Adrenal gland (tissue), 12 donors: ENCODE results near the gene NOX5. TPM values are rescaled to one million over a fixed set of nuclear protein-coding genes. Genes with fewer than 3 reads are reported as not detected.
A peak's percentile ranks its signal among the peaks of the same experiment; 100 is the strongest.

Experiments
- DNase-seq, 7 donors: peaks; one replicate each; pipeline ENCODE4 v3.0.0-alpha.2; 2019 to 2020
- H3K27ac ChIP-seq, 5 donors: fragments of 200-600 bp; sonication (generic) in 4 of 5; 1 replicate in 3 of 5; 2 replicates in 2 of 5; pipeline versions ENCODE4 v1.5.1 to v1.8.0; 2016 to 2020; ENCODE audit warnings: mild to moderate bottlenecking in 1 of 5
- H3K27me3 ChIP-seq: fragments of 200-600 bp; 2 replicates; pipeline ENCODE4 v1.8.0; 2021
- H3K36me3 ChIP-seq, 2 donors: fragments of 200-600 bp; replicated peaks in 1 of 2; 1 replicate in 1 of 2; 2 replicates in 1 of 2; pipeline versions ENCODE4 v1.5.1 to v1.8.0; 2018 to 2022
- H3K4me1 ChIP-seq, 2 donors: fragments of 200-600 bp; replicated peaks in 1 of 2; 1 replicate in 1 of 2; 2 replicates in 1 of 2; pipeline versions ENCODE4 v1.5.1 to v1.8.0; 2018 to 2021
- H3K4me3 ChIP-seq, 4 donors: fragments of 200-600 bp; sonication (generic) in 3 of 4; one replicate each; pipeline ENCODE4 v1.5.1; 2016 to 2018
- H3K9me3 ChIP-seq, 3 donors: fragments of 200-600 bp; sonication (generic) in 1 of 3; replicated peaks in 1 of 3; 1 replicate in 2 of 3; 2 replicates in 1 of 3; pipeline versions ENCODE4 v1.5.1 to v1.8.0; 2016 to 2021
- CTCF ChIP-seq, 6 experiments: fragments of 450-650 bp in 4 of 6; fragments of 200-600 bp in 2 of 6; sonication (generic) in 1 of 6; IDR thresholded peaks; 1 replicate in 5 of 6; 2 replicates in 1 of 6; pipeline versions ENCODE4 v1.5.1 to v1.8.0; 2016 to 2021; ENCODE audit warnings: antibody characterized with exemption in 6 of 6, mild to moderate bottlenecking in 2 of 6, moderate library complexity in 1 of 6
- POLR2A ChIP-seq, 2 donors: fragments of 450-650 bp; IDR thresholded peaks; one replicate each; pipeline ENCODE4 v1.6.1; 2017; ENCODE audit warnings: antibody characterized with exemption in 2 of 2, mild to moderate bottlenecking in 2 of 2, moderate library complexity in 1 of 2
- WGBS, 4 donors: extraction: QIAGEN DNeasy Blood & Tissue Kit in 2 of 4; methylation state at CpG; one replicate each; pipeline versions ENCODE4 v1.1.5 to v1.1.7; 2013 to 2017; 5-methylcytosine and 5-hydroxymethylcytosine counted together
- intact Hi-C, 2 donors: fragments of 100-400 bp; cut with DNase I; formaldehyde crosslinking; loops; one replicate each; pipeline versions ENCODE4 v1.14.1 to v1.15.0; 2022 to 2023
- polyA plus RNA-seq, 3 donors: library from polyadenylated mRNA; stranded (reverse); fragments of 200-250 nt in 2 of 3; fragments of 350-450 nt in 1 of 3; fragmentation: Illumina TruSeq in 1 of 3; extraction: RNeasy Lipid Tissue Mini Kit (QIAGEN cat#74804) in 1 of 3; gene quantifications; one replicate each; pipeline ENCODE4 v1.2.3, GENCODE V29; 2013 to 2014
- total RNA-seq, 9 donors: library from RNA; depleted of rRNA in 4 of 9; stranded (reverse); fragments of >200 nt in 4 of 9; fragments of 120-200 nt in 1 of 9; fragmentation: NEBNext Ultra II Directional in 1 of 9; extraction: Animal tissue kit (Norgen Biotek cat#: 25700) in 1 of 9; gene quantifications; one replicate each; pipeline versions ENCODE4 v1.1.0 to v1.2.4, GENCODE V29; 2013 to 2023
- donor health status: healthy with polysubstance abuse.
- donor health status: Bipolar disorder and iron deficiency.
- donor health status: DM: yes; HTN: yes; CAD: no.
- donor health status: DM: no; HTN: no; CAD: no.
- donor health status: DM: no; HTN: no; CAD: no.
- donor health status: DM: yes; HTN: yes; CAD: no.

The NOX5 gene
- total and polyA plus RNA-seq, 12 donors: 0.06 to 1.4 (median 0.63) TPM

- H3K27ac ChIP-seq: no peak overlapping the region
- no peak for DNase-seq
- no peaks in the 10 kb centered on the region for H3K9me3 ChIP-seq
- 94 to 95% (median 95%) methylated on average over 1 of the region's 1 CpG for WGBS, 4 donors
- intact Hi-C loops: loop anchor here (5.0 to 10.0 kb wide), 2 partner anchors 41 to 53 kb away; no protein-coding TSS in a partner anchor
- H3K4me1 ChIP-seq: no peaks in the 10 kb centered on the region
- TF ChIP-seq POLR2A (IDR thresholded peaks at IDR 0.05) (no peak), CTCF (IDR thresholded peaks at IDR 0.05) (no peak)
- H3K36me3 ChIP-seq: no peaks in the 10 kb centered on the region
- no peaks in the 10 kb centered on the region for H3K27me3 ChIP-seq
- no peak overlapping the region for H3K4me3 ChIP-seq
Observed at GRCh38 chr15:69091654-69092053, 77.2 kb downstream of the NOX5 start.

- Histone ChIP-seq H3K36me3 (no peaks in the 10 kb centered on the region), H3K4me1 (no peaks in the 10 kb centered on the region), H3K27me3 (no peaks in the 10 kb centered on the region), H3K27ac (no peak overlapping the region), H3K4me3 (no peak overlapping the region), H3K9me3 (no peaks in the 10 kb centered on the region)
- intact Hi-C loops: loop anchor here (5.0 to 10.0 kb wide), 2 partner anchors 40 to 53 kb away; no protein-coding TSS in a partner anchor
- DNase-seq: peak in 2 of 7 donors; percentile 15 to 19
- WGBS, 4 donors: 77 to 79% (median 78%) methylated on average over 7 of the region's 7 CpGs
- no peak for TF ChIP-seq POLR2A (IDR thresholded peaks at IDR 0.05)
- no peak for TF ChIP-seq CTCF (IDR thresholded peaks at IDR 0.05)
Observed at GRCh38 chr15:69092159-69092558, 77.7 kb downstream of the NOX5 start.

GRCh38 chr15:69093127-69093526 is 78.6 kb downstream of the NOX5 start:
- no peak for DNase-seq
- WGBS, 4 donors: 69 to 80% (median 79%) methylated on average over 1 to 4 of the region's 4 CpGs
- H3K9me3 ChIP-seq: no peaks in the 10 kb centered on the region
- H3K4me1 ChIP-seq: no peaks in the 10 kb centered on the region
- no peaks in the 10 kb centered on the region for H3K36me3 ChIP-seq
- intact Hi-C loops: loop anchor here (5.0 to 10.0 kb wide), 2 partner anchors 39 to 52 kb away; no protein-coding TSS in a partner anchor
- H3K27ac ChIP-seq: no peak overlapping the region
- TF ChIP-seq CTCF (IDR thresholded peaks at IDR 0.05) (no peak), POLR2A (IDR thresholded peaks at IDR 0.05) (no peak)
- no peak overlapping the region for H3K4me3 ChIP-seq
- H3K27me3 ChIP-seq: no peaks in the 10 kb centered on the region

GRCh38 chr15:69093614-69094013 is 79.1 kb downstream of the NOX5 start:
- TF ChIP-seq POLR2A (IDR thresholded peaks at IDR 0.05) (no peak), CTCF (IDR thresholded peaks at IDR 0.05) (no peak)
- Histone ChIP-seq H3K27ac (no peak overlapping the region), H3K36me3 (no peaks in the 10 kb centered on the region), H3K4me3 (no peak overlapping the region), H3K9me3 (no peaks in the 10 kb centered on the region), H3K4me1 (no peaks in the 10 kb centered on the region), H3K27me3 (no peaks in the 10 kb centered on the region)
- DNase-seq: no peak
- intact Hi-C loops: loop anchor here (5.0 to 10.0 kb wide), 2 partner anchors 39 to 51 kb away; no protein-coding TSS in a partner anchor
